ENCODE measurements around the gene GRK5. TPM values are rescaled to one million over a fixed set of nuclear protein-coding genes. Genes with fewer than 3 reads are reported as not detected.

Gene GRK5
- total RNA-seq, 1 experiment from 2014 or later: 4.8 TPM

DNA sequence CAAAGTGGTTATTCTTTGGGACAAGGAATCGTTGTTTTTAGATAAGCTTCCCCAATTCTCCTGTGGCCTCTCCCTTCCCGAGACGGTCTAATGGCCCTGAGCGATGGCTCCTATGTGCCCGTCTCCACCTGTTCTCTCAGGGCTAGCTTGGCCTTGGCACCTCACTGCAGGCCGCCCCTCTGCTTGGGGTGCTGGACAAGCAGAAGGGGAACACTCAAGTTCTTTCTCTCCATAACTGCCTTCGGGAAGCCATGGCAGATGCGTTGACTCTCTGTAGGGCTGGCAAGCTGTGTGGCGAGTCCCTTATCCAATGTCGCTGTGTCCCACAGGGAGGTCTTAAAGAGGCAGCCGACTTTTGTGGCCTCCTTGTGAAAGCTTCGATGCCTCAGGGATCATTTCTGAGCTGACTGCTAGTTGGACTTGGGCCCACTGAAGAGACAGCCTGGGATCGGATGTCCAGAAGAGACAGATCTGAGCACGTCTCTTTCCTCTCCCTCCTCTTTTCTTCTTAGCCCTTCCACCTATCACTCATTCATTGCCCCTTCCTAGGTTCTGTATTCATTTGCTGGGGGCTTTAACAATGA lies 70.8 kb downstream of the GRK5 start:
- in situ Hi-C loops (cut with HindIII; ENCODE audit: low pct_unique_long_range_greater_than_20kb, low sequenced_read_pairs): no loop called here
- no peak for DNase-seq (ENCODE audit: low read depth, low spot score)

DNA sequence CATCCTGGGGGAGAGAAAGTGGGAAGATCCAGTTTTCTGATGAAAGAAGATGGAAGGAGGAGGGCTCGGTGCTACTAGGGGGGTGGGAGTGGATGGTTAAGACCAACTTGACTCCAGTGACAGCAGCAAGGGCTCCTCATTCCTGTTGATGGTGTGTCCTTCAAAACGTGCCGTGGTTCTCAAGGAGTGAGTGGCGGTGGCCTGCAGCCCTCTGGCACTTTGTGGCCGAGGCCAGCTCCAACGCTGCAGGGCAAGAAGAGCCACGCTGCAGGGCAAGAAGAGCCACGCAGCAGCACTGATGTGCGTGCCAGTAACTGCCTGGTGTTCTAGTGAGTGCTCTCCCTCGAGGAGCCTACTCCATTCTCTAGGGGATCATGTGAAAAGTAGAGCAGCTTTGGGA lies 72.1 kb downstream of the GRK5 start:
- in situ Hi-C loops (cut with HindIII; ENCODE audit: low pct_unique_long_range_greater_than_20kb, low sequenced_read_pairs): no loop called here
- DNase-seq (ENCODE audit: low read depth, low spot score): no peak

DNA sequence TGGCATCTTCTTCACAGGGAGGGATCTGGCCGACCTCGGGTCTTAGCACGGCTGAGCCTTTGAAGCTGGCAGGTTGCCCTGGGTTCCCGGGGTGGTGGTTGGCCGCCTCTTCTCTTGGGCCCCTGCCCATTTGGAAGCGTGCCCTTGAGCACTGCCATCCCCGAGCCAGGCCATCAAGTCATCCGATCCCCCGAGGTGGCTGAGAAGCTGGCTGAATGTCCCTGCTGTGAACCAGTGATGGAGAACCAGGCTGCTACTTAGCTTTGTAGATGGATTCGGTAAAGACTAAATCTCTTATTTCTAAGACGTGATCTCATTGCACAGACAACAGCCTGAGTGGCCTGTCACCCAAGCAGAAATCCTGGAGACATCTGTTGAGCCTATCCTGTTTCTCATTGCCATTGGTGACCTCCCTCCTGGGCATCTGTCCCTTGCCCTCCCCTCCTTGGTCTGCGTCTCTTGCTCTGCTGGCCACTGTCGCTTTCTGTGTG lies 74.3 kb downstream of the GRK5 start:
- in situ Hi-C loops (cut with HindIII; ENCODE audit: low pct_unique_long_range_greater_than_20kb, low sequenced_read_pairs): no loop called here
- no peak for DNase-seq (ENCODE audit: low read depth, low spot score)

DNA sequence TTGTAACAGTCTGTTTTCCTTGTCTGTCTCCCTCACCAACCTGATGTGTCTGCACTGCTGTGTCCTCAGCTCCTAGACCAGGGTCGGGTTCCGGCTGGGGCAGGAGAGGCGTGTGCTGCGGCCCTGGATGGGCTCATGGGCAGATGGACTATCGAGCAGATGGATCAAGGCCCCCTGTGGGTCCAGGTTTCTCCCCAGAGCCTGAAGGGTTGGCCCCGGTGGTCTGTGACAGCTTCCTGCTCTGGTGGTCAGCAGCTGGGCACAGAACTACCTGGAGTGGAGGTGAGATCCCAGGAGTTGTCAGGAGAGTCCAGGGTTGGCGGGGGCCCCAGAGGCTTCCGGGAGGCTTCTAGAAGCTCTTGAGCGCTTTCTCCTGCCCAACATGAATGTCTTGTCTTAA lies 75.1 kb downstream of the GRK5 start:
- DNase-seq (ENCODE audit: low read depth, low spot score): no peak
- in situ Hi-C loops (cut with HindIII; ENCODE audit: low pct_unique_long_range_greater_than_20kb, low sequenced_read_pairs): no loop called here

DNA sequence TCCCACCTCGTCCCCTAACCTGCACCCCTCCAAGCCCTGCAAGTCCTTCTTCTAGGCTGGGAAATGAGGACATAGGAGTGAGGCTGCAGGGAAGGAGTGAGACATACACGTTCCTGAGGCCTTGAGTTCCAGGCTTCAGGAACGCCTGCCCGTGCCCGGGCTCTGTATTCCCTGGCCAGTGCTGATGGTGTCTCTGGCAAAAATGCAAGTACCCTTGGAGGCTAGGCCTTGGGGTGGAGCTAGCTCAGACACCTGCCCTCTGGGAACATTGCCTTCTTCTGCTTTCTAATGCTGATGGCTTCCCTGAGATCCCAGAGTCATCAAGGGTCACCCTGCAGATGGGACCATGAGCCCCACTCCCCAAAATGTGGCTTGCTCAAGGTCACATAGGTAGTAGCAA lies 76.0 kb downstream of the GRK5 start:
- DNase-seq (ENCODE audit: low read depth, low spot score): no peak
- in situ Hi-C loops (cut with HindIII; ENCODE audit: low pct_unique_long_range_greater_than_20kb, low sequenced_read_pairs): no loop called here

DNA sequence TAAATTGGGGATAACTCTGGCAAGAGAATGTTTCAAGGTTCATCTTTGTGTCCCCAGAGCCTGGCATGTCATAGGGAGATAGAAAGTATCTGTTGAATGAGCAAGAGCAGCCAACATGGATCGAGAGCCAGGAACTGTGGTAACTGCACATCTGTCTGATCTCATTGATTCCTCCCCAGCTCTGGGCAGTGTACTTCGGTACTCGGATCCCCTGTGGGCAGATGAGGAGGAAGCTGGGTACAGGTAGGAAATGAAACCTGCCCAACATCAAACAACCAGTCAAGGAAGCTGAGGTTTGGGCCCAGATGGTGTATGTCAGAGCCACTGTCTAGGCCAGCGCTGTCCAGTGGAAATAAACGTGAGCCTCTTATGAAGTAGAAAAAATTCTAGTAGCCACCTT lies 76.4 kb downstream of the GRK5 start:
- in situ Hi-C loops (cut with HindIII; ENCODE audit: low pct_unique_long_range_greater_than_20kb, low sequenced_read_pairs): no loop called here

DNA sequence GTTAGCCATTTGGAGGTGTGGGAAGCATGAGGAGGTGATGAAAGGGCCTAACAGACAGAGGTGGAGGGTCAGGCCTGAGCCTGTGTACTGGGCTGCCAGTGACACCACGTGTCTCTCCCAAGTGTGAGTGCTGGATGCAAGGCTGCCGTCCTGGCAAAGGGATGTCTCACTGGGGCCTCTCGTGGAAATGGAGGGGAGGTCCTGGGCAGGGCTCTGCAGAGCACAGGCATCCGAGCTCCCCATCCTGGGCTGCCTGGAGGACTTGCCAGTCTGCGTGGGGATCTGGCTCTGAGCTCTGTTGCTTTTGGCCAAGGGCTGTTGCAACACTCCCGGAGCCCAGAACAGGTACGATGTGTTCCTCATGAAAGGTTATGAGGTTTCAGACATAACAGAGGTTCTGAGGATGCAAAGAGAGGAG lies 77.3 kb downstream of the GRK5 start:
- DNase-seq (ENCODE audit: low read depth, low spot score): no peak
- in situ Hi-C loops (cut with HindIII; ENCODE audit: low pct_unique_long_range_greater_than_20kb, low sequenced_read_pairs): no loop called here

More for the DNA sequence above, 76.4 kb downstream of the GRK5 start:
- no peak for DNase-seq (ENCODE audit: low read depth, low spot score)

DNA sequence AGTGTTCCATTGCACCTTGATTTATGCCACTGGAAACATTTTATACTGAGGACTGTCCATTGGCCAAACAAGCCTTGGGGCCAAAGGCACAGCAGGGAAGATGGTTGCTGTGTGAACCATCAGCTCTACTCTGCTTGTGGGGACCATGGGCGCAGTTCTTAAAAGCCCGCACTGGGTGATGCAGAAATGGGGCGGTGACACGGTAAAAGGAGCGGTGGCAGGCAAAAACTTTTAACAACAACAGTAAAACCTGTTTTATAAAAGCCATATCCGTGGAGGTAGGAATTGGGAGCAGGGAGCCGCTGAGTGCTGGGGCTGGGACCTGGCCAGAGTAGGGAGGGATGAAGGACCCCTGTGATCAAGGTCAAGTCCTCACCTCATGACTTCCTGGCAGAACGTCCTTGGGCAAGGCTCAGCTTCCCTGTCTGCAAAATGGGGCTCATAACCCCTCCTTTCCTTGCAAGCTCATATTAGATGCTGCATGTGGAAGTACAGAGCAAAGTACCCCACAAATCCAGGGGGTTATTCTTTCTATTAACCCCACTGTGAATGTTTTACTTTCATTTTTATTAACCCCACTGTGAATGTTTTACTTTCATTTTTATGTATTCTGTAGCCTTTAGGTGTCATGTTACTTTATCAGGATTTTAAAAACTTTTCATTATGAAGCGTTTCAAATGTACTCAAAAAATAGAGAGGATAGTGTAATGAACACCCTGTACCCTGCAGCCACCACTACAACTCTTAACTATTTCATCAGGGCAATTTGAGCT lies 78.3 kb downstream of the GRK5 start:
- DNase-seq (ENCODE audit: low read depth, low spot score): no peak
- in situ Hi-C loops (cut with HindIII; ENCODE audit: low pct_unique_long_range_greater_than_20kb, low sequenced_read_pairs): no loop called here

DNA sequence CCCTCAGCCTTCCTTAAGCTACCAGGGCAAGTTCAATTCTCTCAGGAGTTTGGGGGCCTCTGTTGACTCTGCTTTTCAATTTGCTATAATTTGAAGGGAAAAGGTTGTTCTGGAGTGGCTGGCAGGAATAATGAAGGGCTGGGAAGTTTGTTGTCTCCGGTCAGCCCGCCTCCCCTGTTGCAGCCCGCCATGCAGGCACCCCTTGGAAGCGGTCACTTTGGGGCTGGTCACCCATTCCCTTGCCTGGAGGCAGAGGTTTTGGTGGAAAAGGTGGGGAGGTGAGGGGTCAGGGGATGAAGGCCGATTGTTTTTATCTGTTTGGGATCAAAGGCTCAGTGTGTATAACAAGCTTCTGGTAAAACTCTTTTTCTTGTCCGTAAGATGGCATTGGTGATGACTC lies 79.1 kb downstream of the GRK5 start:
- in situ Hi-C loops (cut with HindIII; ENCODE audit: low pct_unique_long_range_greater_than_20kb, low sequenced_read_pairs): no loop called here
- DNase-seq (ENCODE audit: low read depth, low spot score): no peak

DNA sequence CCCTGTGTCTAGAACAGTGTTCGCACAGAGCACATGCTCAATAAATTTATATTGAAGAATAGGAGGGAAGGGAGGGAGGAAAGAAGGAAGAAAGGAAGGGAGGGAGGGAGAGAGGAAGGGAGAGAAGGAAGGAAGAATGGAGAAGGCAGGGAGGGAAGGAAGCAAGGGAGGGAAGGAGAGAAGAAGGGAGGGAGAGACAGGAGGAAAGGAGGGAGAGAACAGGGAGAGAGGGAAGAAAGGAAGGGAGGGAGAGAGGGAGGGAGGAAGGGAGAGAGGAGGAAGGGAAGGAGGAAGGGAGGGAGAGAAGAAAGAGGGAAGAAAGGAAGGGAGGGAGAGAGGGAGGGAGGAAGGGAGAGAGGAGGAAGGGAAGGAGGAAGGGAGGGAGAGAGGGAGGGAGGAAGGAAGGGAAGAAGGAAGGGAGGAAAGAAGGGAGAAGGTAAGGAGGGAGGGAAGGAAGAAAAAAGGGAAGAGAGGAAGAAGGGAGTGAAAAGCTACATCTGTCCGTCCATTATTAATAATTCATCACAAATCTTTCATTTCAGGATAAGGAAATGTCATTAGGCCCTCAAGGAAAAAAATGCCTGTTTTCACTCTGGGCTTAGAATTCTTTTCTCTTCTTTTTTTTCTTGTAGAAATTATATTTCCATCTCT lies 79.7 kb downstream of the GRK5 start:
- DNase-seq (ENCODE audit: low read depth, low spot score): no peak
- in situ Hi-C loops (cut with HindIII; ENCODE audit: low pct_unique_long_range_greater_than_20kb, low sequenced_read_pairs): no loop called here

DNA sequence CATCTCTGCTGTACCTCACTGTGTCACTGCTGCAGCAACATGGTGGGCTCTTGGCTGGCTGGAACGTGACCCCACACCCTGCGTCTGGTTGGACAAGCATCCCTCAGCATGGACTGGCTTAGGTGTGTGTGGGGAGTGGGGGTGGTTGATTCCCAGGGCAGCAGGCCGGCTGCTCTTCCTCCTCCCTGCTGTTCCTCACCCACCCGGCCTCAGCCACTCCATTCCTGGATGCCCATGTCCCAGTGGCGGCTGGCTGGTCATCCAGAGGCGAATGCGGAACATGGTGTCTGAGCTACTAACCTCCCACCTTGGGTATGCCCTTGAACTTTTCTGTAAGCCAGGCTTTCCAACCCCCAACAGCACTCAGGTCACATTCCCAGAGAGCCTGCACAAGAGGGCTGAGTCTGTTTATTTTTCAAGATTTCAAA lies 81.2 kb downstream of the GRK5 start:
- no peak for DNase-seq (ENCODE audit: low read depth, low spot score)
- in situ Hi-C loops (cut with HindIII; ENCODE audit: low pct_unique_long_range_greater_than_20kb, low sequenced_read_pairs): no loop called here

DNA sequence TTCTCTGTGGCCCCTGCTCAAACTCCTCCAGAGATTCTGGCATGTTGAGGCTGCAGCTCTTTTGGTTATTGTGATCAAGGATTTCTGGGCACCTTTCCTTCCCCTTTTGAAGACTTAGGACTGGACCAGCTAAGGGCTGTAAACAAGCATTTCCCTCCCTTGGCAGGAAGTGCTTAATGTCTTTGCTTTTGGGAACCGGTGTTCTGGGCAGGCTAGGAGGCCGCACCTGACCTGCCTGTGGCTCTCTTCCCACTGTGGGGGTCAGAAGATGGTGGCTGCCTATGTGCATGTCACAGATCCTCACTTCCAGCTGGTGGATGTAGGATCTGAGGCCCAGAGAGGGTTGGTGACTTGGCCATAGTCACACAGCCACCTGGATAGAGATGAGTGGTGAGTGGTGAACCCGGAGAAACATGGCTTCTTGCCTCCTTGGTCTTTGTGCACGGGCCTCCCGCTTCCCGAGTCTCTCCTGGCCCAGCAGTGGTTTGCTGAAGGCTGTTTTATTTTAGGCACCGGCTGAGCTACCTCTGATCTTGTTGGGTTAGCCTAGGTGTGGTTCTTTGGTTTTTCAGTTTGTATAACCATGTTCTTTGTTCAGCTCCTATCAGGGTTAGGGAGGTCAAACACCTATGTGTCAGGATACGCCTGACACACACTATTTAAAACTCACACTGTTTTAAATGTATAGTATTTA lies 82.0 kb downstream of the GRK5 start:
- in situ Hi-C loops (cut with HindIII; ENCODE audit: low pct_unique_long_range_greater_than_20kb, low sequenced_read_pairs): no loop called here
- no peak for DNase-seq (ENCODE audit: low read depth, low spot score)

DNA sequence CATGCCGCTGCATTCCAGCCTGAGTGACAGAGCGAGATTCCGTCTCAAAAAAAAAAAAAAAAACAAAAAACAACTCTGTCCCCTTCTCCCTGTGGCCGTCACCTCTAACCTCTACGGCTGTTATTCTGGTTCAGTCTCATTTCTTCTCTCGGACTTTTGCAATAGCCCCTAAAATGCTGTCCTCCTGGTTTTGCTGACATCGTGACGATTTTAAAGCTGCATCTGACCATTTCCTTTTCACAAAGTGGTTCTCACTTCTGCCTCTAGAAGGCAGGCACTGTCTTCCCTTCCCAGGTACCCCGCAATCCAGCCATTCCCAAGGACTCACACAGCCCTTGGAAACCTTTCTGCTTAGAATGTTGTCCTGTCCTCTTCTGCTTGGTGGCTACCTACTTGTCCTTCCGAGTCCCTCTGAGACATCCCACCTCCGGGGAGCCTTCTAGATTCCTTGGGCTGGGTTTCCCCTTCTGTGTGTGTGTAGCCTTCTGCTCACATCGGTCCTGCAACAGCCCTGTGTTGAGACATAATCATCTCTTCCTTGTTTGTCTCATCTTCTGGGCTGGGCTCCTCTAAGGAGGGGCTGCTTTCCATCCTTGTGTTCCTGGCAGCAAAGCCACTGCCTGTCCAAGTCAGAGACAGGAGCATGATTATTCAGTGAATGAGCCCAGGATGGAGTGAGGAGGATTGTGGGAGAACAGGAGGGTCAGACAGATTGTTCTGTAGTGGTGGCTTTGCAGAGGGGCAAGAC lies 83.1 kb downstream of the GRK5 start:
- in situ Hi-C loops (cut with HindIII; ENCODE audit: low pct_unique_long_range_greater_than_20kb, low sequenced_read_pairs): no loop called here
- no peak for DNase-seq (ENCODE audit: low read depth, low spot score)

DNA sequence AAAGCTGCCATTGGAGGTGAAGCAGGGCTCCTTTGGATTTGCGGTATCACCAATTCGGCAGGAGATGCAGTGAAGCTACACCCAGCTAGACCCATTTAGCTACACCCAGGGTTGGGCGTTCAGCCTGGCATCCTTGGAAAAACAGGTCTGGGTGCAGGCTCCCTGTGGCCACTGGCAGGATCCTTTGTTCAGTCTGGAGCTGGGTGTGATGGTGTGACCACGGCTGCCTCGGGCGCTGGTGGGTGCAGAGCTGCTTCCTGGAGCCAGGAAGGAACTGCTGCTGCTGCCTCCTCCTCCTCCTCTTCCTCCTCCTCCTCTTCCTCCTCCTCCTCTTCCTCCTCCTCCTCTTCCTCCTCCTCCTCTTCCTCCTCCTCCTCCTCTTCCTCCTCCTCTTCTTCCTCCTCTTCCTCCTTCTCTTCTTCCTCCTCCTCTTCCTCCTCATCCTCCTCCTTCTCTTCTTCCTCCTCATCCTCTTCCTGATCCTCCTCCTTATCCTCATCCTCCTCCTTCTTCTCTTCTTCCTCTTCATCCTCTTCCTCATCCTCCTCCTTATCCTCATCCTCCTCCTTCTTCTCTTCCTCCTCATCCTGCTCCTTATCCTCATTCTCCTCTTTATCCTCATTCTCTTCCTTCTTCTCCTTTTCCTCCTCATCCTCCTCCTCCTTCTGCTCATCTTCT lies 84.0 kb downstream of the GRK5 start:
- in situ Hi-C loops (cut with HindIII; ENCODE audit: low pct_unique_long_range_greater_than_20kb, low sequenced_read_pairs): no loop called here
- DNase-seq (ENCODE audit: low read depth, low spot score): peak; percentile 15

DNA sequence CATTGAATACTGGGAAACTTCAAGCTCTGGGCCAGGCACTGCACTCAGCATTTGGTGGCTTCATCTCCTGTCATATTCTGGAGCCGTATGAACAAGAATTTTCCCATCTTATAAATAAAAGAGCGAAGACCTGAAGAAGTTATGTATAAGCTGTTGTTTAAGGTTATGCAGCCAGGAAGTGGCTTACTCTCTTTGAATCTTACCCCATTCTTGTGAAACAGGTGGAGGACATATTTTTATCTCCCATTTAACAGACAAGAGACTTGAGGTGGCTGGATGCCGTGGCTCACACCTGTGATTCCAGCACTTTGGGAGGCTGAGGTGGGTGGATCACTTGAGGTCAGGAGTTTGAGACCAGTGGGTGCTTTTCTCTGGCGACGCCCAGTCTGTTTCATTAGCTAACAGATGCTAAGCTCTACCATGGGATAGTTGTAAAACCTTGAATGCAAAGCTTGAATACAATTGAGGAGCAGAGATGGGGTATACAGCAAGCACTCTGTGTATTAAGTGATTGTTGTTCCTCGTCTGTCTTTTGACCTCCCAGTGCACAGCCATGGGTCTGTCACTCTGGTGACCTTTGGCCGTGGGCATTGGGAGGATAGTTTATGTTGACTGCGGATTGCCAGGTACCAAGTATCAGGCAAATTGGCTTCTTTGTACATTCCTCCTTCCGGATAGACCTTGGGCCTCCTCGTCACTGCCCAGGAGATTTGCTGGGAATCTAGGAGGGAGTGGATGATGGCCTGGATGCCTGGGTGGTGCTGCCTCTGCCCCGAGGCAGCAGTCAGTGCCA lies 85.8 kb downstream of the GRK5 start:
- in situ Hi-C loops (cut with HindIII; ENCODE audit: low pct_unique_long_range_greater_than_20kb, low sequenced_read_pairs): no loop called here
- DNase-seq (ENCODE audit: low read depth, low spot score): no peak

DNA sequence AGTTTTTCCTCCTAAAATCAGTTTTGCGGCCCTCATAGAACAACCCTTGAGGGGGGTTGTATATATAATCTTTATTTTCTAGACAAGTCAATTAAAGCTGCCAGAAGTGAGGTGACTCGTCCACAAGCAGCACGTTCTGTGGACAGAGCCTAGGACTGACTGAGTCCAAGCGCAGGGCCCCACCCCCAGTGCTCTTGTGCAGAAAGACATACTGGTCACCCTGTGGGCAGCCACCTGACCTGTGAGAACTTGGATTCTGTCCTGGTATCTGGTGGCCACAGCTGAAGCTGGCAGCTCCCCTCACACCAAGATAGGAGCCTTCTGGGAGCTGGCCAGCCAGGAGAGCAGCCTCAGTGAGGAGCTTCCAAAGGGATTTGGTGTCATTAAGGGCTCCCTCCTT lies 89.3 kb downstream of the GRK5 start:
- no peak for DNase-seq (ENCODE audit: low read depth, low spot score)

More for the DNA sequence above, 89.3 kb downstream of the GRK5 start:
- in situ Hi-C loops (cut with HindIII; ENCODE audit: low pct_unique_long_range_greater_than_20kb, low sequenced_read_pairs): no loop called here

Measured in SK-MEL-5 (cell line).